ENCODE data around the gene NCBP3.

NCBP3 gene

DNA sequence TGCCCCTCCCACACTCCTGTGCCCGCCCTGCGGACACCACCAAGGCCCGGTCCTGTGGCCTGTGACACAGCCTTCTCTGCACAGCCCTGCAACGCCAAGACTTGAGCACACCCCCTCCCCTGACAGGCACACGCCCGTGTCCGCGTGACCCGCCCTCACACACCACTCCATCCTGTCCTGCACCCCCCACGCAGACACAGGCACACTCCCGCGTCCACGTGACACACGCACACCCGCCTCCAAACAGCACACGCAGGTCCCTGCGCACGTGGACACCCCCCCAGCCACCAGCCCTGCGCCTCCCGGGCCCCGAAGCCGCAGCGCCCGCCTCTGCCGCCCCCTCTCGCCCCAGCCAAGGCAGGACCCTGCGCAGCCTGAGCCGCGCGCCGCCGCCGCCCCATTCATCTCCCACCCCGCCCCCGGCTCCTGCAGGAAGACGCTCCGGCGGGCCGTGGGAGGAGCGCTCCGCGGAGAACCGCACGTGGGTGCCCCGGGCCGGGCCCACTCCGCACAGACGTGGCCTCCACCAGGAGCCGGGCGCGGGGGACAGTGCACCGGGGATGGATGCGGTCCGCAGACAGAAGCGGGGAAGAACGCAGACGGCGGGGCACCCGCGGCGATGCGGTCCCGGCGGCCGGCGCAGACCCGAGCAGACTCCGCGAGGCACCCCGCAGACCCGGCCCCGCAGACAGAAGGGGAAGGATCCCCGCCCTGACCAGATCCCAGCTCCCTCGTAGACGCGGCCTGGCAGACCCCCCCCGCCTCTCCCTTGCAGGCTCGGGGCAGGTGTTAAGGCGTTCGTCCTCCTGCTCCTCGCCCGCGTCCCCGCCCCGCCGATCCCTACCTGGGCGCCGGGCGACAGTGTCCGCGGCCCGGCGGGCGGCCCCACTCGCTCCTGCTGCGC lies 46.3 kb upstream of the NCBP3 start (continued):
- peak; percentile 90 for TF ChIP-seq KLF9 (tag by site-specific recombination; IDR thresholded peaks at IDR 0.05; ENCODE audit: low read depth)
- TF ChIP-seq, protein P1, sequence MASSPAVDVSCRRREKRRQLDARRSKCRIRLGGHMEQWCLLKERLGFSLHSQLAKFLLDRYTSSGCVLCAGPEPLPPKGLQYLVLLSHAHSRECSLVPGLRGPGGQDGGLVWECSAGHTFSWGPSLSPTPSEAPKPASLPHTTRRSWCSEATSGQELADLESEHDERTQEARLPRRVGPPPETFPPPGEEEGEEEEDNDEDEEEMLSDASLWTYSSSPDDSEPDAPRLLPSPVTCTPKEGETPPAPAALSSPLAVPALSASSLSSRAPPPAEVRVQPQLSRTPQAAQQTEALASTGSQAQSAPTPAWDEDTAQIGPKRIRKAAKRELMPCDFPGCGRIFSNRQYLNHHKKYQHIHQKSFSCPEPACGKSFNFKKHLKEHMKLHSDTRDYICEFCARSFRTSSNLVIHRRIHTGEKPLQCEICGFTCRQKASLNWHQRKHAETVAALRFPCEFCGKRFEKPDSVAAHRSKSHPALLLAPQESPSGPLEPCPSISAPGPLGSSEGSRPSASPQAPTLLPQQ (tag by site-specific recombination; IDR thresholded peaks at IDR 0.05) = peak; percentile 73
- no peak for TF ChIP-seq ZNF670 (tag by site-specific recombination; IDR thresholded peaks at IDR 0.05; ENCODE audit: low read depth)
- TF ChIP-seq, protein P2, sequence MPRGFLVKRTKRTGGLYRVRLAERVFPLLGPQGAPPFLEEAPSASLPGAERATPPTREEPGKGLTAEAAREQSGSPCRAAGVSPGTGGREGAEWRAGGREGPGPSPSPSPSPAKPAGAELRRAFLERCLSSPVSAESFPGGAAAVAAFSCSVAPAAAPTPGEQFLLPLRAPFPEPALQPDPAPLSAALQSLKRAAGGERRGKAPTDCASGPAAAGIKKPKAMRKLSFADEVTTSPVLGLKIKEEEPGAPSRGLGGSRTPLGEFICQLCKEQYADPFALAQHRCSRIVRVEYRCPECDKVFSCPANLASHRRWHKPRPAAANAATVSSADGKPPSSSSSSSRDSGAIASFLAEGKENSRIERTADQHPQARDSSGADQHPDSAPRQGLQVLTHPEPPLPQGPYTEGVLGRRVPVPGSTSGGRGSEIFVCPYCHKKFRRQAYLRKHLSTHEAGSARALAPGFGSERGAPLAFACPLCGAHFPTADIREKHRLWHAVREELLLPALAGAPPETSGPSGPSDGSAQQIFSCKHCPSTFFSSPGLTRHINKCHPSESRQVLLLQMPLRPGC (tag by site-specific recombination; IDR thresholded peaks at IDR 0.05) = peak; percentile 67; the same call in 1 of the 2 replicates
- TF ChIP-seq ZNF335 (tag by site-specific recombination; conservative IDR thresholded peaks at IDR 0.05) = peak; percentile 79
- no peak for TF ChIP-seq REPIN1 (tag by site-specific recombination; IDR thresholded peaks at IDR 0.05; ENCODE audit: low read depth)
- TF ChIP-seq, protein P3, sequence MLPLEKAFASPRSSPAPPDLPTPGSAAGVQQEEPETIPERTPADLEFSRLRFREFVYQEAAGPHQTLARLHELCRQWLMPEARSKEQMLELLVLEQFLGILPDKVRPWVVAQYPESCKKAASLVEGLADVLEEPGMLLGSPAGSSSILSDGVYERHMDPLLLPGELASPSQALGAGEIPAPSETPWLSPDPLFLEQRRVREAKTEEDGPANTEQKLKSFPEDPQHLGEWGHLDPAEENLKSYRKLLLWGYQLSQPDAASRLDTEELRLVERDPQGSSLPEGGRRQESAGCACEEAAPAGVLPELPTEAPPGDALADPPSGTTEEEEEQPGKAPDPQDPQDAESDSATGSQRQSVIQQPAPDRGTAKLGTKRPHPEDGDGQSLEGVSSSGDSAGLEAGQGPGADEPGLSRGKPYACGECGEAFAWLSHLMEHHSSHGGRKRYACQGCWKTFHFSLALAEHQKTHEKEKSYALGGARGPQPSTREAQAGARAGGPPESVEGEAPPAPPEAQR (tag by site-specific recombination; IDR thresholded peaks at IDR 0.05) = no peak
- TF ChIP-seq, protein P4, sequence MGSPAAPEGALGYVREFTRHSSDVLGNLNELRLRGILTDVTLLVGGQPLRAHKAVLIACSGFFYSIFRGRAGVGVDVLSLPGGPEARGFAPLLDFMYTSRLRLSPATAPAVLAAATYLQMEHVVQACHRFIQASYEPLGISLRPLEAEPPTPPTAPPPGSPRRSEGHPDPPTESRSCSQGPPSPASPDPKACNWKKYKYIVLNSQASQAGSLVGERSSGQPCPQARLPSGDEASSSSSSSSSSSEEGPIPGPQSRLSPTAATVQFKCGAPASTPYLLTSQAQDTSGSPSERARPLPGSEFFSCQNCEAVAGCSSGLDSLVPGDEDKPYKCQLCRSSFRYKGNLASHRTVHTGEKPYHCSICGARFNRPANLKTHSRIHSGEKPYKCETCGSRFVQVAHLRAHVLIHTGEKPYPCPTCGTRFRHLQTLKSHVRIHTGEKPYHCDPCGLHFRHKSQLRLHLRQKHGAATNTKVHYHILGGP (tag by site-specific recombination; IDR thresholded peaks at IDR 0.05) = no peak
- TF ChIP-seq ZNF561 (tag by site-specific recombination; IDR thresholded peaks at IDR 0.05; ENCODE audit: borderline replicate concordance) = no peak

DNA sequence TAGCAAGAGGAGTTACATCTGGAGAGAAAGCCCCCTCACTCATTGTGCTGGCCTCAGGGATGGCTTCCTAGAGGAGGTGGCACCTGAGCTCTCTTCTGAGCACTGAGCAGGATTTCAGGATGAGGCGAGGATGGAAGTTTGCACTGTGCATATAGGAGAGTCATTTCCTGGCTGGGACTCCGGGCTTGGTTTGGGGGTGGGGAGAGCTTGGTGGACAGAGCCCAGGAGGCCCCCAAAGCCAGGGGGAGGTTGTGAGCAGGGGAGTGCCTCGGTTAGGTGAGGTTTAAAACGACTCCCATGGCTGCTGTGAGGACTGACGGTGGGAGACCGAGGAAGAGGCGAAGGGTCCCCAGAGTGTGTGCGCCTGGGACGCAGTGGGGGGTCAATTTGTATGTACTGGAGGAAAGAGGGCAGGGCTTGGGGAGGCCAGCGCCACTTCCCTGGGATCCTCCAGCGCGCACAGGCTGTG lies 45.6 kb upstream of the NCBP3 start:
- H3K4me3 ChIP-seq (ENCODE audit: low read depth, low read length) = peak overlapping the region; percentile 56
- H3K27ac ChIP-seq (ENCODE audit: extremely low read depth, low read depth, low read length) = peak overlapping the region; percentile 72; the same call in 1 of the 2 replicates
- POLR2A ChIA-PET = no interaction called here
- H3K4me1 ChIP-seq (ENCODE audit: control insufficient read depth, insufficient read depth, low read length) = peaks cover 42% of the 10 kb centered on the region
- no peaks in the 10 kb centered on the region for H3K36me3 ChIP-seq (ENCODE audit: control insufficient read depth in 2 of 2, insufficient read depth in 1 of 2, low read length in 2 of 2)
- CTCF ChIA-PET = interaction anchor here (0.7 to 1.6 kb wide), 2 partner anchors 28 to 157 kb away, joined by 3 read pairs; no protein-coding TSS in a partner anchor
- H3K9me3 ChIP-seq (ENCODE audit: control insufficient read depth, insufficient read depth, low read depth, low read length) = no peaks in the 10 kb centered on the region
- no peak for TF ChIP-seq ZNF600 (tag by site-specific recombination; IDR thresholded peaks at IDR 0.05)
- no peak for TF ChIP-seq ZNF660 (tag by site-specific recombination; IDR thresholded peaks at IDR 0.05)
- no peak for TF ChIP-seq ZNF239 (tag by site-specific recombination; IDR thresholded peaks at IDR 0.05)
- no peak for TF ChIP-seq ZNF707 (tag by site-specific recombination; IDR thresholded peaks at IDR 0.05)
- no peak for TF ChIP-seq ZNF221 (tag by site-specific recombination; IDR thresholded peaks at IDR 0.05; ENCODE audit: borderline replicate concordance)
- TF ChIP-seq ZNF398 (tag by site-specific recombination; IDR thresholded peaks at IDR 0.05) = no peak
- peak; percentile 61 for TF ChIP-seq ZBTB17 (tag by site-specific recombination; IDR thresholded peaks at IDR 0.05)
- peak; percentile 65 for TF ChIP-seq ZNF423 (tag by site-specific recombination; IDR thresholded peaks at IDR 0.05)
- no peak for TF ChIP-seq ZNF24 (tag by site-specific recombination; IDR thresholded peaks at IDR 0.05)
- TF ChIP-seq HOXA7 (CRISPR knock-in tag; IDR thresholded peaks at IDR 0.05; ENCODE audit: borderline replicate concordance) = no peak
- TF ChIP-seq ZNF747 (tag by site-specific recombination; IDR thresholded peaks at IDR 0.05) = no peak
- TF ChIP-seq ZNF157 (tag by site-specific recombination; IDR thresholded peaks at IDR 0.05) = no peak
- no peak for TF ChIP-seq ZNF510 (tag by site-specific recombination; IDR thresholded peaks at IDR 0.05; ENCODE audit: insufficient replicate concordance)
- TF ChIP-seq ZNF704 (tag by site-specific recombination; IDR thresholded peaks at IDR 0.05) = no peak
- TF ChIP-seq GLI4 (tag by site-specific recombination; IDR thresholded peaks at IDR 0.05) = no peak
- no peak for TF ChIP-seq ZNF404 (tag by site-specific recombination; IDR thresholded peaks at IDR 0.05)
- 0 out of 2 replicates have a peak, but pooled peaks have one; percentile 44 for TF ChIP-seq ZNF610 (tag by site-specific recombination; IDR thresholded peaks at IDR 0.05; ENCODE audit: borderline replicate concordance)
- no peak for TF ChIP-seq ZNF416 (tag by site-specific recombination; IDR thresholded peaks at IDR 0.05)

Data from HEK293 (cell line).